T-helper 17 cell (primary cell): ENCODE measurements around the gene GPD2. TPM values are rescaled to one million over a fixed set of nuclear protein-coding genes. Genes with fewer than 3 reads are reported as not detected.
"Not testable (repeated sequence)": the region's sequence is repeated elsewhere in the genome, so short reads cannot be mapped to it uniquely, and the experiment has no call there.

ENCODE experiments used
- ATAC-seq: fragments of 150-1000 bp; cut with Tn5 transposase; 2 replicates; pipeline ENCODE4 v1.10.0; 2021; ENCODE audit warnings: mild to moderate bottlenecking, moderate library complexity
- DNase-seq, 3 donors: peaks; one replicate each; pipeline versions ENCODE4 v3.0.0 to v3.0.0-alpha.2; 2020 to 2021
- H3K9me3 ChIP-seq: one replicate; pipeline ENCODE4 v1.7.0; 2013; ENCODE audit warnings: low read length, mild to moderate bottlenecking; ENCODE audit not compliant: control insufficient read depth, poor library complexity, severe bottlenecking
- H3K27ac Mint-ChIP-seq: one replicate; pipeline ENCODE4 v1.8.0; 2022; ENCODE audit warnings: mild to moderate bottlenecking, moderate library complexity, mixed read lengths
- H3K27me3 Mint-ChIP-seq: one replicate; pipeline ENCODE4 v1.8.0; 2022; ENCODE audit warnings: mixed read lengths
- H3K36me3 Mint-ChIP-seq: one replicate; pipeline ENCODE4 v1.8.0; 2022; ENCODE audit warnings: low read depth, mixed read lengths
- H3K4me1 Mint-ChIP-seq: one replicate; pipeline ENCODE4 v1.8.0; 2022; ENCODE audit warnings: mild to moderate bottlenecking, mixed read lengths
- H3K4me3 Mint-ChIP-seq: one replicate; pipeline ENCODE4 v1.8.0; 2022; ENCODE audit warnings: mild to moderate bottlenecking, moderate library complexity, mixed read lengths
- total RNA-seq, 4 donors: library from RNA in 2 of 4; stranded (reverse) in 2 of 4; gene quantifications; one replicate each; pipeline ENCODE4 v1.2.3 and lab custom pipeline; 2022 to 2026

Gene GPD2
- total RNA-seq, 2 donors from 2014 or later, result 9.8 to 12.7 TPM

- H3K4me3 Mint-ChIP-seq, H3K27me3 Mint-ChIP-seq, DNase-seq, H3K36me3 Mint-ChIP-seq, H3K27ac Mint-ChIP-seq, ATAC-seq, H3K9me3 ChIP-seq: not testable (repeated sequence)
- H3K4me1 Mint-ChIP-seq, result peaks cover 20% of the 10 kb centered on the region
These were observed 59.8 kb downstream of the GPD2 start for GRCh38 chr2:156495998-156496397.

- no peaks in the 10 kb centered on the region for H3K9me3 ChIP-seq
- DNase-seq (no peak), ATAC-seq (no peak)
- H3K36me3 Mint-ChIP-seq, result peaks cover 2% of the 10 kb centered on the region
- no peaks in the 10 kb centered on the region for H3K27me3 Mint-ChIP-seq
- peaks cover 5% of the 10 kb centered on the region for H3K4me1 Mint-ChIP-seq
- no peak overlapping the region for H3K27ac Mint-ChIP-seq
- no peak overlapping the region for H3K4me3 Mint-ChIP-seq
These were observed 69.5 kb downstream of the GPD2 start for GRCh38 chr2:156505696-156506095.

DNA sequence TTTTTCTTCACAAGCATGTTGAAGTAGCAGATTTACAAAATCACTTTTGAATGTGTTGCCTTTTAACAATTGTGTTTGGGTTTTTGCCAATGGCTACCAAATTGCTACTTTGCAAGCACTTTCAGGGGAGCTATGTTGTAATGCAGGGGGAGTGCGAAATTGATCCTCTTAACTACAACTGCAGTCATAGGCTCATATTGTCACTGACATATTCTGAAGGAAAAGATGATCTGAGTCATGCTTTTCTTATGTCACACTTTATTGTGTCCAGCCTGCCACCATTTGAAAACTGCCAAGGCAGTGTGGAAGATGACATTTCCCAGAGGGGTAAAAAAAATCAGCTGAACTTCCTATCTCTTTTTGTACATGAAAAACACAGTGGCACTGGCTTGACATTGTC is 74.9 kb downstream of the GPD2 start:
- H3K4me3 Mint-ChIP-seq, result no peak overlapping the region
- no peaks in the 10 kb centered on the region for H3K9me3 ChIP-seq
- H3K4me1 Mint-ChIP-seq, result peaks cover 3% of the 10 kb centered on the region
- no peak for ATAC-seq
- no peak overlapping the region for H3K27ac Mint-ChIP-seq
- no peak for DNase-seq
- peaks cover 9% of the 10 kb centered on the region for H3K36me3 Mint-ChIP-seq
- H3K27me3 Mint-ChIP-seq, result no peaks in the 10 kb centered on the region

DNA sequence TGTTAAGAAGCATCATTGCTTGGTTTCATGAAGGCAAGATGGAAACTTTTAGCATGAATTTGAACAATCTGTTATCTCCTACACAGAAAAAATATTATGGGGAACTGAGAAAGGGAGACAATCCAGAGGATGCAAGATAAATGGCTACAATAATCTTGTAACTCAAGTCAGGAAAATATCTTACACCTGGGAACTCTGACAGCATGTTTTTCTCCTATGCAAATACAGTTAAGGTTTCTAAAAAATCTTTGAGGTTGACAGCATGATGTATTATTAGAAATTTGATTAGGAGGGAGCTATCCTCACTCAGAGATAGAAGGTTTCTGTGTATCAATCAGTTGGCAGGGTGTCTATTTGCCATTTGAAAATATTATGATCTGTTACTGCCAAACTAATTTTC is 75.6 kb downstream of the GPD2 start:
- Mint-ChIP-seq H3K27ac (no peak overlapping the region), H3K27me3 (no peaks in the 10 kb centered on the region), H3K4me1 (peaks cover 3% of the 10 kb centered on the region), H3K36me3 (peaks cover 9% of the 10 kb centered on the region), H3K4me3 (no peak overlapping the region)
- no peak for DNase-seq
- no peak for ATAC-seq
- no peaks in the 10 kb centered on the region for H3K9me3 ChIP-seq

DNA sequence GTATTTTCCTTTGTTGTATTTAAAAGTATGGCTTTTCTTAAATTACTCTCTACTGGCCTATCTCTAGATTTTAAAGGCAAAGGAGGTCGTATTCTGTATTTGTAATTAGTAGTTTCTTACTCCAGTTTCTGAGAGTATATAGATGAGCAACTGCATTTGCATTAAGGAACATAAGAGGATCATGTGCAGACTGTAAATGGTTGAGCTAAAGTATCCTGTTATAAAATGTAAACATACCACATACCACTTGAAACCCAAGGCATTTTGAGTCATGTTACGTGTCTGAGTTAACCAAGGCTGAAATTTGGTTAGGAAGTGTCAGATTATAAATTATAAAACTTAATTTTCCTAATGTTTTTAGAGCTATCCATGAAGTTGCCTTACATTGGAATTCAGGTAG is 76.3 kb downstream of the GPD2 start:
- H3K4me3 Mint-ChIP-seq, result no peak overlapping the region
- no peaks in the 10 kb centered on the region for H3K9me3 ChIP-seq
- peaks cover 9% of the 10 kb centered on the region for H3K36me3 Mint-ChIP-seq
- DNase-seq (no peak), ATAC-seq (no peak)
- H3K4me1 Mint-ChIP-seq, result peaks cover 3% of the 10 kb centered on the region
- no peaks in the 10 kb centered on the region for H3K27me3 Mint-ChIP-seq
- no peak overlapping the region for H3K27ac Mint-ChIP-seq

DNA sequence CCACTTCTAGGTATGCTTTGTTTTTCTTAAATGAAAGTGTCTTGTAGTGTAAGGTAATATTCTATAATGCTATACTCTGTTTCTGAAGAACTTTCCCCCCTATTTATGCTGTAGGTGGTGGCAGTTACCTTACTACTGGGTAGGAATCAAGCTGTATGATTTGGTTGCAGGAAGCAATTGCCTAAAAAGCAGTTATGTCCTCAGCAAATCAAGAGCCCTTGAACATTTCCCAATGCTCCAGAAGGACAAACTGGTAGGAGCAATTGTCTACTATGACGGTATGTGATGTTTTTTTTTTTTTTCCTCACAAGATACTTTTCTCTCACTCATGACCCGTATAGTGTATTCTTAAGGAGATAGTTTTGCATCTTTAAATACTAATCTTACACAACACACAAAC is 77.0 kb downstream of the GPD2 start:
- DNase-seq, result no peak
- H3K27ac Mint-ChIP-seq, result peak overlapping the region; percentile 47
- no peak for ATAC-seq
- H3K4me3 Mint-ChIP-seq, result no peak overlapping the region
- no peaks in the 10 kb centered on the region for H3K27me3 Mint-ChIP-seq
- H3K9me3 ChIP-seq, result no peaks in the 10 kb centered on the region
- H3K4me1 Mint-ChIP-seq, result peaks cover 3% of the 10 kb centered on the region
- peaks cover 9% of the 10 kb centered on the region for H3K36me3 Mint-ChIP-seq

DNA sequence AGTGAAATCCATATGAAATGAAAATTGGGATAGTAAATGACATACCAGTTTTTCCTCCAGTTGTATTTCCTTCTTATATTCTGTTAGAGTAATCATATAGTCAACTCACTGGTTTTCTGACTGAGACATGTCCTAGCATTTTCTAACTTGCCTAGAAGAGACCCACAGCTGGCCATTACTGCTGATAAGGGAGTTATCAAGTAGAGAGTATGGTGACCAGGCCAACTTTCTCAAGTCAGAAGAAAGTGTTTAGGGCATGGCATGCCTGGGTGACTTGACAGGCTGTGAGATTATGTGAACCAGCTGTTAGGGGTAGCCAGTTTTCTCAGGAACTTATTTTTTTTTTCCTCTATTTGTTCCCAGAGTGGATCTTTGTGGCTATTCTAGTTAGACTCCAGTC is 81.2 kb downstream of the GPD2 start:
- no peak overlapping the region for H3K4me3 Mint-ChIP-seq
- peaks cover 2% of the 10 kb centered on the region for H3K4me1 Mint-ChIP-seq
- DNase-seq, result no peak
- no peak for ATAC-seq
- no peaks in the 10 kb centered on the region for H3K9me3 ChIP-seq
- no peak overlapping the region for H3K27ac Mint-ChIP-seq
- H3K27me3 Mint-ChIP-seq, result no peaks in the 10 kb centered on the region
- H3K36me3 Mint-ChIP-seq, result peaks cover 7% of the 10 kb centered on the region

- Mint-ChIP-seq H3K4me1 (peaks cover 3% of the 10 kb centered on the region), H3K27me3 (no peaks in the 10 kb centered on the region), H3K27ac (no peak overlapping the region), H3K4me3 (no peak overlapping the region), H3K36me3 (peaks cover 7% of the 10 kb centered on the region)
- H3K9me3 ChIP-seq, result no peaks in the 10 kb centered on the region
- ATAC-seq, result no peak
- no peak for DNase-seq
These were observed 82.0 kb downstream of the GPD2 start for GRCh38 chr2:156518138-156518537.

- Mint-ChIP-seq H3K4me3 (no peak overlapping the region), H3K4me1 (peaks cover 6% of the 10 kb centered on the region), H3K27me3 (no peaks in the 10 kb centered on the region), H3K36me3 (no peaks in the 10 kb centered on the region), H3K27ac (no peak overlapping the region)
- no peak for DNase-seq
- H3K9me3 ChIP-seq, result no peaks in the 10 kb centered on the region
- no peak for ATAC-seq
These were observed 86.8 kb downstream of the GPD2 start for GRCh38 chr2:156522864-156523440.

DNA sequence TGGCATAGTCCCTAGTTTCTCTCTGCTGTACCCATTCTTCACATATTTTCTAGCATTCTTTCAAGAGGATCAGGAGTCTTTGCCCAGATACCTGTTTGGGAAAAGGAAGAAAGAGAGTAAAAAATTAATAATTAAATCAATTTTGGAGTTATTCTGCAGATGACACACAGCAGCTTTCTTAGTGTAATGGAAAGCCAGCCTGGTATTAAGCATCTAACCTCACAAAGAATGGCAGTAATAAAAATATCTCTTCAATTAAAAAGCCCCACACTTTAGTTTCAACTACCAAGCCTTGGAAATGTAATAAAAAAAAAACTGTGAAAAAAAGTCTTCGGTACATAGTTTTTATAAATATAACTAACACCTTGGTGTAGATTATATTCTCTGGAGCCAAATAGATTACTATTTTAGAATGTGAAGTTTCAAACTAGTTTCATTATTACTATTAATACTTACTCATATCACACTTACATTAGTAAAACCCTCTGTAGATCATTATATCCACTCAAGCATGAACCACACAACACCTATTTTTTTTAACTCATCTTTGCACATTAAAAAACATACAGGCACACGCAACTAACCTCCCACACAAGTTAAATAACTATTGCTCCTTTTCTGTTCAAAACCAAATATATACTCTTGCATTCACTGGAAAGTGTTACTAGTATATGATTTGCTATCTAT is 90.9 kb downstream of the GPD2 start:
- DNase-seq (no peak), ATAC-seq (no peak)
- H3K9me3 ChIP-seq, result no peaks in the 10 kb centered on the region
- Mint-ChIP-seq H3K27ac (no peak overlapping the region), H3K36me3 (no peaks in the 10 kb centered on the region), H3K4me1 (peaks cover 6% of the 10 kb centered on the region), H3K4me3 (no peak overlapping the region), H3K27me3 (no peaks in the 10 kb centered on the region)

GRCh38 chr2:156528583-156528982 is 92.4 kb downstream of the GPD2 start:
- H3K27ac Mint-ChIP-seq, H3K27me3 Mint-ChIP-seq, H3K9me3 ChIP-seq, H3K4me1 Mint-ChIP-seq, DNase-seq, ATAC-seq, H3K4me3 Mint-ChIP-seq, H3K36me3 Mint-ChIP-seq: not testable (repeated sequence)

DNA sequence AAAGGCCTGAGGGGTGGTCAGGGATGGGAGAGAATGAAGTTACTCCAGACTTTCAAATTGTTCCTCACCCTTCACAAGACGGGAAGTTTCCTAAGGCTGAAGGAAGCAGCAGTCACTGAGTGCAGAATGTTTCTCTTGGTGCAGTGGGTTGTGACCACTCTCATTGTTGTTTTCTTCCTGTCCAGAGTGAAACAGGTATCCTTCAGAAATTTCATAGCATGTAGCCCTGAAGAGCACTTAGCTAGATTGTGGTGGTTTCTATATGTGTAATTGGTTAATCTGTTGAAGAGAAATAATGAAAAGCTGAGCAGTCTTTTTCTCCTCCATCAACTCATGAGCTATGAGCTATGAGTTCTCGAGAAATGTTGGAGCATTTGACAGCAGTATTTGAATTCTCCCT is 96.8 kb downstream of the GPD2 start:
- ATAC-seq (no peak), DNase-seq (no peak)
- no peaks in the 10 kb centered on the region for H3K9me3 ChIP-seq
- Mint-ChIP-seq H3K36me3 (peaks cover 2% of the 10 kb centered on the region), H3K4me3 (no peak overlapping the region), H3K27ac (no peak overlapping the region), H3K27me3 (no peaks in the 10 kb centered on the region), H3K4me1 (peaks cover 4% of the 10 kb centered on the region)

- Mint-ChIP-seq H3K27ac (no peak overlapping the region), H3K4me1 (peaks cover 8% of the 10 kb centered on the region), H3K4me3 (no peak overlapping the region), H3K27me3 (no peaks in the 10 kb centered on the region), H3K36me3 (peaks cover 2% of the 10 kb centered on the region)
- DNase-seq (no peak), ATAC-seq (no peak)
- H3K9me3 ChIP-seq, result no peaks in the 10 kb centered on the region
These were observed 100.4 kb downstream of the GPD2 start for GRCh38 chr2:156536534-156536933.

- ATAC-seq, result no peak
- H3K9me3 ChIP-seq, result no peaks in the 10 kb centered on the region
- Mint-ChIP-seq H3K4me3 (no peak overlapping the region), H3K36me3 (peaks cover 2% of the 10 kb centered on the region), H3K4me1 (peaks cover 8% of the 10 kb centered on the region), H3K27ac (peak overlapping the region; percentile 19), H3K27me3 (no peaks in the 10 kb centered on the region)
- DNase-seq, result no peak
These were observed 101.0 kb downstream of the GPD2 start for GRCh38 chr2:156537141-156537540.
